K562 (cell line): Measurements from ENCODE around the gene BPHL. TPM values are rescaled to one million over a fixed set of nuclear protein-coding genes. Genes with fewer than 3 reads are reported as not detected.

Experiments
- ELF4 ChIP-seq: fragments of 450-650 bp; formaldehyde crosslinking; IDR thresholded peaks from 2 replicates; pipeline ENCODE4 v1.4.0; 2022; ENCODE audit warnings: missing genetic modification characterization
- FIP1L1 ChIP-seq: fragments of 200-400 bp; formaldehyde crosslinking; IDR thresholded peaks from 2 replicates; pipeline ENCODE4 v1.6.1; 2018; ENCODE audit warnings: mild to moderate bottlenecking, low read depth, low read length; ENCODE audit not compliant: poor library complexity, severe bottlenecking
- FOXA3 ChIP-seq, 2 experiments: fragments of 450-650 bp in 1 of 2; sonication (generic) in 1 of 2; formaldehyde crosslinking; IDR thresholded peaks in 1 of 2; conservative IDR thresholded peaks in 1 of 2; 2 replicates each; pipeline versions ENCODE4 v1.4.0 to v1.8.0; 2020 to 2022; ENCODE audit warnings: mild to moderate bottlenecking in 2 of 2, missing genetic modification reagents in 1 of 2
- GATAD2B ChIP-seq: fragments of 450-650 bp; IDR thresholded peaks from 2 replicates; pipeline ENCODE4 v1.6.1; 2017; ENCODE audit warnings: mild to moderate bottlenecking, borderline replicate concordance
- JUND ChIP-seq, 2 experiments: IDR thresholded peaks; 2 replicates in 1 of 2; 3 replicates in 1 of 2; pipeline ENCODE4 v1.6.1; 2011; ENCODE audit warnings: borderline replicate concordance in 2 of 2, low read depth in 2 of 2, low read length in 2 of 2, improper control_type of control experiment in 1 of 2, missing biosample characterization in 1 of 2, missing genetic modification characterization in 1 of 2, missing genetic modification reagents in 1 of 2
- LARP7 ChIP-seq: fragments of 450-650 bp; IDR thresholded peaks from 2 replicates; pipeline ENCODE4 v1.6.1; 2016
- NFIC ChIP-seq: fragments of 450-650 bp; IDR thresholded peaks from 2 replicates; pipeline ENCODE4 v1.6.1; 2017; ENCODE audit warnings: mild to moderate bottlenecking, inconsistent platforms
- POLR2AphosphoS2 ChIP-seq: IDR thresholded peaks from 2 replicates; pipeline ENCODE4 v1.6.1; 2012; ENCODE audit warnings: low read length, improper control_type of control experiment
- PRDM10 ChIP-seq: fragments of 450-650 bp; IDR thresholded peaks from 2 replicates; pipeline ENCODE4 v1.6.1; 2018; ENCODE audit not compliant: partially characterized antibody
- RREB1 ChIP-seq: fragments of 250-450 bp; sonication (Bioruptor Pico); IDR thresholded peaks from 2 replicates; pipeline ENCODE4 v1.4.0; 2020
- TAF1 ChIP-seq: IDR thresholded peaks from 2 replicates; pipeline ENCODE4 v1.6.1; 2011; ENCODE audit warnings: mild to moderate bottlenecking, low read length, moderate library complexity; ENCODE audit not compliant: insufficient read depth, control insufficient read depth, severe bottlenecking; ENCODE audit errors: extremely low read depth
- TOE1 ChIP-seq, 2 experiments: fragments of 450-650 bp in 1 of 2; sonication (generic) in 1 of 2; formaldehyde crosslinking in 1 of 2; IDR thresholded peaks; 2 replicates each; pipeline versions ENCODE4 v1.7.1 to v1.8.0; 2016 to 2022; ENCODE audit warnings: borderline replicate concordance in 2 of 2, mild to moderate bottlenecking in 2 of 2, antibody characterized with exemption in 1 of 2, inconsistent platforms in 1 of 2, low read depth in 1 of 2, missing genetic modification reagents in 1 of 2, moderate library complexity in 1 of 2
- ZNF239 ChIP-seq: fragments of 250-450 bp; sonication (Bioruptor Pico); IDR thresholded peaks from 2 replicates; pipeline ENCODE4 v1.4.0; 2020; ENCODE audit warnings: mild to moderate bottlenecking
- ZNF511 ChIP-seq: sonication (generic); formaldehyde crosslinking; IDR thresholded peaks from 2 replicates; pipeline ENCODE4 v1.8.0; 2022; ENCODE audit warnings: mild to moderate bottlenecking, missing genetic modification reagents
- ZNF699 ChIP-seq: fragments of 250-450 bp; sonication (Bioruptor Pico); IDR thresholded peaks from 2 replicates; pipeline ENCODE4 v1.8.0; 2021; ENCODE audit warnings: mild to moderate bottlenecking, moderate library complexity; ENCODE audit not compliant: insufficient replicate concordance
- polyA plus RNA-seq, 8 experiments: library from polyadenylated mRNA; depleted of rRNA in 4 of 8; stranded (reverse) in 5 of 8; unstranded in 3 of 8; fragments of >200 nt; fragmentation: Nextera tagmentation in 2 of 8; fragmentation: Illumina TruSeq in 1 of 8; extraction: Ambion mirVana in 2 of 8; extraction: Trizol in 1 of 8; gene quantifications; 2 replicates each; pipeline versions ENCODE4 v1.2.1 to v1.2.3, GENCODE V29; 2011 to 2014; ENCODE audit warnings: inconsistent platforms in 1 of 8, missing spikeins in 1 of 8
- total RNA-seq, 7 experiments: library from RNA; depleted of rRNA in 6 of 7; stranded (reverse); fragments of >200 nt in 6 of 7; fragmentation: Illumina TruSeq in 2 of 7; extraction: Trizol in 2 of 7; gene quantifications; 2 replicates each; pipeline versions ENCODE4 v1.2.1 to v1.2.3, GENCODE V29; 2011 to 2021; ENCODE audit warnings: low replicate concordance in 1 of 7

Gene BPHL
- total and polyA plus RNA-seq, 9 of the 15 experiments (the other 6 are each of a cell fraction or from before 2014, with no cell fraction given) = 3.5 to 17.4 (median 8.2) TPM

- TF ChIP-seq GATAD2B (peak; percentile 76), LARP7 (0 out of 2 replicates have a peak, but pooled peaks have one; percentile 34), PRDM10 (peak; percentile 31), NFIC (peak; percentile 24; the same call in 1 of the 2 replicates), POLR2AphosphoS2 (peak; percentile 63; the same call in 1 of the 2 replicates), ZNF699 (CRISPR knock-in tag) (no peak), ELF4 (0 out of 2 replicates have a peak, but pooled peaks have one; percentile 51), ZNF511 (CRISPR knock-in tag) (peak; percentile 71; the same call in 1 of the 2 replicates), TAF1 (peak; percentile 57), RREB1 (CRISPR knock-in tag) (peak; percentile 34; the same call in 1 of the 2 replicates), TOE1 (IDR thresholded peaks at IDR 0.05; ENCODE audit: borderline replicate concordance) (peak; percentile 30; the same call in 1 of the 2 replicates), TOE1 (CRISPR knock-in tag; IDR thresholded peaks at IDR 0.05; ENCODE audit: borderline replicate concordance, low read depth) (peak; percentile 87; the same call in 1 of the 2 replicates), ZNF239 (CRISPR knock-in tag) (no peak), JUND (IDR thresholded peaks at IDR 0.05; ENCODE audit: borderline replicate concordance, low read depth, low read length) (no peak; the same call in 1 of the 2 replicates), JUND (tag; IDR thresholded peaks at IDR 0.05; ENCODE audit: borderline replicate concordance, low read depth, low read length) (peak; percentile 5; the same call in 1 of the 3 replicates), FOXA3 (CRISPR knock-in tag; conservative IDR thresholded peaks at IDR 0.05 in 1 of 2, IDR thresholded peaks at IDR 0.05 in 1 of 2) (peak in 1 of 2 experiments; percentile 59; a peak in 1 of 4 replicates), FIP1L1 (peak; percentile 65)
Measured at GRCh38 chr6:3118353-3119039, at the start of gene BPHL (continued).
